Activated CD8-positive, alpha-beta T cell treated with anti-CD3 and anti-CD28 coated beads for 36 hours (primary cell): Measurements from ENCODE around the gene SST. TPM values are rescaled to one million over a fixed set of nuclear protein-coding genes. Genes with fewer than 3 reads are reported as not detected.

Experiments
- ATAC-seq: fragments of 200-7000 bp; cut with Tn5 transposase; one replicate; pipeline ENCODE4 v1.10.0; 2021; ENCODE audit warnings: mild to moderate bottlenecking, moderate library complexity
- CTCF ChIA-PET: fragments of 350-600 bp; sonication (Branson Sonifier 250); formaldehyde crosslinking; loops from one replicate; lab custom pipeline; 2021; ENCODE audit warnings: antibody characterized with exemption; lab: Charles Lee
- POLR2A ChIA-PET: fragments of 350-600 bp; sonication (Branson Sonifier 250); formaldehyde crosslinking; loops from one replicate; lab custom pipeline; 2021; ENCODE audit warnings: antibody characterized with exemption; lab: Charles Lee
- DNase-seq: peaks from one replicate; pipeline ENCODE4 v3.0.0-alpha.2; 2020
- H3K27ac Mint-ChIP-seq: one replicate; pipeline ENCODE4 v1.8.0; 2021; ENCODE audit warnings: mild to moderate bottlenecking, mixed read lengths
- H3K27me3 Mint-ChIP-seq: one replicate; pipeline ENCODE4 v1.8.0; 2021; ENCODE audit warnings: mixed read lengths
- H3K36me3 Mint-ChIP-seq: one replicate; pipeline ENCODE4 v1.8.0; 2021; ENCODE audit warnings: low read depth, mixed read lengths
- H3K4me1 Mint-ChIP-seq: one replicate; pipeline ENCODE4 v1.8.0; 2021; ENCODE audit warnings: low read depth, mixed read lengths
- H3K4me3 Mint-ChIP-seq: one replicate; pipeline ENCODE4 v1.8.0; 2021; ENCODE audit warnings: mild to moderate bottlenecking, moderate library complexity, mixed read lengths
- H3K9me3 Mint-ChIP-seq: one replicate; pipeline ENCODE4 v1.8.0; 2021; ENCODE audit warnings: mixed read lengths
- intact Hi-C: fragments of 100-400 bp; cut with micrococcal nuclease; formaldehyde crosslinking; loops from one replicate; pipeline ENCODE4 v1.10.0; 2022
- total RNA-seq, 2 experiments: library from RNA; stranded (reverse); gene quantifications; one replicate each; pipeline ENCODE4 v1.2.3, GENCODE V29; 2021
- TF ChIP-seq, protein P1 (sequence below): fragments of 200-600 bp; IDR thresholded peaks from one replicate; pipeline ENCODE4 v1.8.0; 2022; ENCODE audit warnings: antibody characterized with exemption, mild to moderate bottlenecking

SST gene
- total RNA-seq, 2 experiments from 2014 or later: not detected

DNA sequence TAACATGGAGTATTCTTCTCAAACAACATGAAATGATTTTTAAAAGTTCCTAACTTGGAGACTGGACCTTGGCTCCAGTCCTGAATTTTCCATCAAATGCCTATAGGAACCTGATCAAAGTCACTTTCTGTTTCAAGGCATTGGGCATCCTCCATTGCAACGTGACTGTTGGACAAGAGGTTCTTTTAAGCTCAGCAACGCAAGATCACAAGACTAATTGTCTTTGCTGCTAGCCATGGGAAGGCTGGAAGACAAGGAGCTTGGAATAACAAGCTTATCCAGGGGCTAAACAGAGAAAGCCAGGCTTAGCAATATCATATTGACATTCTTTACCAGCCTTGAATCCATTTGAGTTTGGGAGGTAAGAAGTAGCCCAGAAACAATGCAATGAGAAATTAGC is 48.3 kb downstream of the SST start:
- no peak overlapping the region for H3K27ac Mint-ChIP-seq
- TF ChIP-seq, protein P1, sequence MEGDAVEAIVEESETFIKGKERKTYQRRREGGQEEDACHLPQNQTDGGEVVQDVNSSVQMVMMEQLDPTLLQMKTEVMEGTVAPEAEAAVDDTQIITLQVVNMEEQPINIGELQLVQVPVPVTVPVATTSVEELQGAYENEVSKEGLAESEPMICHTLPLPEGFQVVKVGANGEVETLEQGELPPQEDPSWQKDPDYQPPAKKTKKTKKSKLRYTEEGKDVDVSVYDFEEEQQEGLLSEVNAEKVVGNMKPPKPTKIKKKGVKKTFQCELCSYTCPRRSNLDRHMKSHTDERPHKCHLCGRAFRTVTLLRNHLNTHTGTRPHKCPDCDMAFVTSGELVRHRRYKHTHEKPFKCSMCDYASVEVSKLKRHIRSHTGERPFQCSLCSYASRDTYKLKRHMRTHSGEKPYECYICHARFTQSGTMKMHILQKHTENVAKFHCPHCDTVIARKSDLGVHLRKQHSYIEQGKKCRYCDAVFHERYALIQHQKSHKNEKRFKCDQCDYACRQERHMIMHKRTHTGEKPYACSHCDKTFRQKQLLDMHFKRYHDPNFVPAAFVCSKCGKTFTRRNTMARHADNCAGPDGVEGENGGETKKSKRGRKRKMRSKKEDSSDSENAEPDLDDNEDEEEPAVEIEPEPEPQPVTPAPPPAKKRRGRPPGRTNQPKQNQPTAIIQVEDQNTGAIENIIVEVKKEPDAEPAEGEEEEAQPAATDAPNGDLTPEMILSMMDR: no peak
- H3K4me3 Mint-ChIP-seq: no peak overlapping the region
- CTCF ChIA-PET: interaction anchor here (1.4 to 2.6 kb wide), 2 partner anchors 28 to 58 kb away, joined by 3 to 13 read pairs; no protein-coding TSS in a partner anchor
- no peaks in the 10 kb centered on the region for H3K9me3 Mint-ChIP-seq
- intact Hi-C loops: no loop called here
- no peaks in the 10 kb centered on the region for H3K36me3 Mint-ChIP-seq
- peaks cover 7% of the 10 kb centered on the region for H3K27me3 Mint-ChIP-seq
- no peaks in the 10 kb centered on the region for H3K4me1 Mint-ChIP-seq
- POLR2A ChIA-PET: interaction anchor here (0.6 kb wide), 1 partner anchor 47 kb away, joined by 3 read pairs; no protein-coding TSS in a partner anchor
- ATAC-seq (no peak), DNase-seq (no peak)

DNA sequence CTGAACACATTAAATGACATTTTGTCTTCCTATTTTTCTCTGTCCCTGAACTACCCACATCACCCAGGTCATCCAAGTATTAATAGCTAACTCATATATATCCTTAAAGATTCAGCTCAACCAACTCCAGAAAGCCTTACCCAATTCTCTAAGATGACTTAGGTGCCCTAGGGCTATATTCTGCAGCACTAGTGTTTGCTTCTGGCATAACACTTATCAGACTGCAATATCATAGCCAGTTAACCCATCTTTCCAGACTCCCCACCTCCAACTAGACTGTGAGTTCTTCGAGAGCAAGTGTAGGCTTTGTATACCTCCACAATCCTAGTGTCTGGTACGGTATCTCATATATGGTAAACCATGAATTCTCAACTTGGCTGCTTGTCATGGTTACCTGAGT is 50.7 kb downstream of the SST start:
- DNase-seq (no peak), ATAC-seq (no peak)
- H3K4me1 Mint-ChIP-seq: peaks cover 4% of the 10 kb centered on the region
- intact Hi-C loops: loop anchor here (5.0 to 10.0 kb wide), 2 partner anchors 58 to 95 kb away; no protein-coding TSS in a partner anchor
- H3K36me3 Mint-ChIP-seq: no peaks in the 10 kb centered on the region
- H3K27me3 Mint-ChIP-seq: peaks cover 8% of the 10 kb centered on the region
- CTCF ChIA-PET: interaction anchor here (1.0 to 1.9 kb wide), 3 partner anchors 27 to 300 kb away, joined by 3 to 8 read pairs (median 8); no protein-coding TSS in a partner anchor
- H3K9me3 Mint-ChIP-seq: no peaks in the 10 kb centered on the region
- POLR2A ChIA-PET: no interaction called here
- H3K4me3 Mint-ChIP-seq: no peak overlapping the region
- no peak overlapping the region for H3K27ac Mint-ChIP-seq
- TF ChIP-seq, protein P1: no peak

Other genes with a start within 250 kb of the SST start
- gene RTP2, start 32.2 kb upstream of the SST start, total RNA-seq: not detected
- gene BCL6, start 75.1 kb upstream of the SST start, total RNA-seq: 10 to 100 TPM; 13.7 to 14.0 TPM